ENCODE results near the gene FILIP1L.

FILIP1L gene

GRCh38 chr3:99947356-99947755 lies 166.9 kb downstream of the FILIP1L start:
- no peak overlapping the region for H3K4me3 ChIP-seq (ENCODE audit: low read depth, low read length)
- TF ChIP-seq CTCF (IDR thresholded peaks at IDR 0.05; ENCODE audit: low read depth, low read length), result no peak

GRCh38 chr3:99945328-99945995 lies 168.8 kb downstream of the FILIP1L start:
- no peak overlapping the region for H3K4me3 ChIP-seq (ENCODE audit: low read depth, low read length)
- no peak for TF ChIP-seq CTCF (IDR thresholded peaks at IDR 0.05; ENCODE audit: low read depth, low read length)

GRCh38 chr3:99943931-99944761 lies 170.2 kb downstream of the FILIP1L start:
- H3K4me3 ChIP-seq (ENCODE audit: low read depth, low read length), result no peak overlapping the region
- no peak for TF ChIP-seq CTCF (IDR thresholded peaks at IDR 0.05; ENCODE audit: low read depth, low read length)

GRCh38 chr3:99941211-99941610 lies 173.1 kb downstream of the FILIP1L start:
- no peak for TF ChIP-seq CTCF (IDR thresholded peaks at IDR 0.05; ENCODE audit: low read depth, low read length)
- no peak overlapping the region for H3K4me3 ChIP-seq (ENCODE audit: low read depth, low read length)

- no peak for TF ChIP-seq CTCF (IDR thresholded peaks at IDR 0.05; ENCODE audit: low read depth, low read length)
- no peak overlapping the region for H3K4me3 ChIP-seq (ENCODE audit: low read depth, low read length)
Measured at GRCh38 chr3:99940350-99940749, 174.0 kb downstream of the FILIP1L start.

GRCh38 chr3:99939876-99940275 lies 174.4 kb downstream of the FILIP1L start:
- no peak overlapping the region for H3K4me3 ChIP-seq (ENCODE audit: low read depth, low read length)
- no peak for TF ChIP-seq CTCF (IDR thresholded peaks at IDR 0.05; ENCODE audit: low read depth, low read length)

- TF ChIP-seq CTCF (IDR thresholded peaks at IDR 0.05; ENCODE audit: low read depth, low read length), result no peak
- no peak overlapping the region for H3K4me3 ChIP-seq (ENCODE audit: low read depth, low read length)
Measured at GRCh38 chr3:99938270-99938911, 175.9 kb downstream of the FILIP1L start.

All from WI38 (cell line).